PFSK-1 (cell line): ENCODE measurements around the gene LDB3.

Experiments used
- FOXP2 ChIP-seq: optimal IDR thresholded peaks from 2 replicates; pipeline ENCODE3; 2011; ENCODE audit warnings: borderline replicate concordance, control low read depth, inconsistent platforms; ENCODE audit not compliant: insufficient read depth; ENCODE audit errors: extremely low read length, extremely low read depth
- POLR2AphosphoS5 ChIP-seq: IDR thresholded peaks from 2 replicates; pipeline ENCODE4 v1.6.1; 2012; ENCODE audit warnings: low read depth, mild to moderate bottlenecking, control low read depth, low read length, moderate library complexity
- SIN3A ChIP-seq: IDR thresholded peaks from 2 replicates; pipeline ENCODE4 v1.6.1; 2012; ENCODE audit warnings: mild to moderate bottlenecking, low read length, moderate library complexity, borderline replicate concordance; ENCODE audit not compliant: insufficient read depth
- TAF1 ChIP-seq: IDR thresholded peaks from 2 replicates; pipeline ENCODE4 v1.6.1; 2012; ENCODE audit warnings: low read length, control low read depth, borderline replicate concordance; ENCODE audit not compliant: insufficient read depth
- TF ChIP-seq, protein P1 (sequence below), 2 experiments: IDR thresholded peaks; 2 replicates each; pipeline versions ENCODE4 v1.6.1 to v1.8.0; 2011 to 2012; ENCODE audit warnings: low read depth in 2 of 2, low read length in 2 of 2, control low read depth in 1 of 2, inconsistent platforms in 1 of 2, mild to moderate bottlenecking in 1 of 2, moderate library complexity in 1 of 2; ENCODE audit not compliant: insufficient read depth in 1 of 2

DNA sequence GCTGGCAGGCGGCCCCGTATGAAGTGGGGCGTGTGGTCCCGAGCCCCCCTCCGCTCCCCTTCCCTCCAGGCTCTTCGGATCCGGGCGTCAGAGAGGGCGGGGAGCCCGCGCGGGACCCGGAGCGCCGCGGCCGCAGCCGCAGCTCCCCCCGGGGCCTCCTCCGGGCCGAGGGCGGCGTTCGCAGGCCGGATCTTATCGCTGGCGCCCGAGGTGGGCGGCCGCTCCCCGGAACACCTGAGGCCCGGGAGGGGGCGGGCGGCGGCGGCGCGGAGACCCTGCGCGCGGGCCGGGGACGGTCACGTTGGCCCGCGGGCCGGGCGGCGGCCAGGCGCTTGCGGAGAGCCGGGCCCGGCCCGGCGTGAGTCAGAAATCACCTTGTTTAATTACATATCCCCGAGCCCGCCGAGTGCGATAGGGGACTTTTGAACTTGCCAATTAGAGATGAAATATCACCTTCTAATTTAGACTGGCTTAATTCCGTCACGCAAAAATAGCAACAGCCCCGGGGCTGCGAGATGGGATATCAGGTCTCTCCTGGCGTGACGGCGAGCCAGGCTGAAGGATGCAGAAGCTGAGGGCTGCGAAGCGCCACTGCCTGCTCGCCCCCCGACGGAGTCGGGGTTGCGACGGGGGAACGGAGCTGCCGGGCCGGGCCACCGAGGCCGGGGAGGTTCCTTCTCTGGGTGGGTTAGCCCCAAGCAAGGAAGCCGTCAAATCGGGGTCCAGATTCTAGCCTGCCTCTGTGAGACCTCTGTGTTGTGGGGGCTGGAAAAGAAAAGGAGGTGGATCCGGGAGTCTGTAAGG lies 43.4 kb downstream of the LDB3 start:
- no peak for TF ChIP-seq TAF1
- TF ChIP-seq, protein P1, sequence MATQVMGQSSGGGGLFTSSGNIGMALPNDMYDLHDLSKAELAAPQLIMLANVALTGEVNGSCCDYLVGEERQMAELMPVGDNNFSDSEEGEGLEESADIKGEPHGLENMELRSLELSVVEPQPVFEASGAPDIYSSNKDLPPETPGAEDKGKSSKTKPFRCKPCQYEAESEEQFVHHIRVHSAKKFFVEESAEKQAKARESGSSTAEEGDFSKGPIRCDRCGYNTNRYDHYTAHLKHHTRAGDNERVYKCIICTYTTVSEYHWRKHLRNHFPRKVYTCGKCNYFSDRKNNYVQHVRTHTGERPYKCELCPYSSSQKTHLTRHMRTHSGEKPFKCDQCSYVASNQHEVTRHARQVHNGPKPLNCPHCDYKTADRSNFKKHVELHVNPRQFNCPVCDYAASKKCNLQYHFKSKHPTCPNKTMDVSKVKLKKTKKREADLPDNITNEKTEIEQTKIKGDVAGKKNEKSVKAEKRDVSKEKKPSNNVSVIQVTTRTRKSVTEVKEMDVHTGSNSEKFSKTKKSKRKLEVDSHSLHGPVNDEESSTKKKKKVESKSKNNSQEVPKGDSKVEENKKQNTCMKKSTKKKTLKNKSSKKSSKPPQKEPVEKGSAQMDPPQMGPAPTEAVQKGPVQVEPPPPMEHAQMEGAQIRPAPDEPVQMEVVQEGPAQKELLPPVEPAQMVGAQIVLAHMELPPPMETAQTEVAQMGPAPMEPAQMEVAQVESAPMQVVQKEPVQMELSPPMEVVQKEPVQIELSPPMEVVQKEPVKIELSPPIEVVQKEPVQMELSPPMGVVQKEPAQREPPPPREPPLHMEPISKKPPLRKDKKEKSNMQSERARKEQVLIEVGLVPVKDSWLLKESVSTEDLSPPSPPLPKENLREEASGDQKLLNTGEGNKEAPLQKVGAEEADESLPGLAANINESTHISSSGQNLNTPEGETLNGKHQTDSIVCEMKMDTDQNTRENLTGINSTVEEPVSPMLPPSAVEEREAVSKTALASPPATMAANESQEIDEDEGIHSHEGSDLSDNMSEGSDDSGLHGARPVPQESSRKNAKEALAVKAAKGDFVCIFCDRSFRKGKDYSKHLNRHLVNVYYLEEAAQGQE (IDR thresholded peaks at IDR 0.05; ENCODE audit: insufficient read depth in 1 of 2, low read depth in 2 of 2, low read length in 2 of 2), result no peak
- TF ChIP-seq POLR2AphosphoS5, result no peak
- no peak for TF ChIP-seq SIN3A
- no peak for TF ChIP-seq FOXP2
